Subcutaneous abdominal adipose tissue (tissue), 5 donors: ENCODE measurements around the gene RBM3.
A peak's percentile ranks its signal among the peaks of the same experiment; 100 is the strongest.

Experiments
- H3K27ac ChIP-seq: one replicate; pipeline ENCODE4 v1.7.0; 2013; ENCODE audit warnings: low read depth, mild to moderate bottlenecking, inconsistent platforms, low read length, moderate library complexity
- H3K27me3 ChIP-seq, 5 donors: one replicate each; pipeline ENCODE4 v1.7.0; 2013; ENCODE audit warnings: low read length in 5 of 5, inconsistent platforms in 1 of 5; ENCODE audit not compliant: control insufficient read depth in 5 of 5, insufficient read depth in 4 of 5
- H3K36me3 ChIP-seq, 5 donors: one replicate each; pipeline ENCODE4 v1.7.0; 2013; ENCODE audit warnings: low read length in 5 of 5; ENCODE audit not compliant: control insufficient read depth in 5 of 5, insufficient read depth in 5 of 5
- H3K4me1 ChIP-seq, 5 donors: one replicate each; pipeline ENCODE4 v1.7.0; 2013; ENCODE audit warnings: low read length in 5 of 5, mild to moderate bottlenecking in 3 of 5, moderate library complexity in 1 of 5; ENCODE audit not compliant: control insufficient read depth in 5 of 5, insufficient read depth in 5 of 5
- H3K4me3 ChIP-seq, 5 donors: one replicate each; pipeline ENCODE4 v1.7.0; 2013; ENCODE audit warnings: low read length in 5 of 5, low read depth in 1 of 5
- H3K9ac ChIP-seq, 5 donors: one replicate each; pipeline ENCODE4 v1.7.0; 2013; ENCODE audit warnings: low read length in 5 of 5, mild to moderate bottlenecking in 4 of 5, moderate library complexity in 3 of 5
- H3K9me3 ChIP-seq, 5 donors: one replicate each; pipeline ENCODE4 v1.7.0; 2013; ENCODE audit warnings: low read length in 5 of 5; ENCODE audit not compliant: control insufficient read depth in 5 of 5
- donor health status: healthy.
- donor health status: healthy.
- donor health status: healthy.
- donor health status: healthy.
- donor health status: healthy.

The RBM3 gene

DNA sequence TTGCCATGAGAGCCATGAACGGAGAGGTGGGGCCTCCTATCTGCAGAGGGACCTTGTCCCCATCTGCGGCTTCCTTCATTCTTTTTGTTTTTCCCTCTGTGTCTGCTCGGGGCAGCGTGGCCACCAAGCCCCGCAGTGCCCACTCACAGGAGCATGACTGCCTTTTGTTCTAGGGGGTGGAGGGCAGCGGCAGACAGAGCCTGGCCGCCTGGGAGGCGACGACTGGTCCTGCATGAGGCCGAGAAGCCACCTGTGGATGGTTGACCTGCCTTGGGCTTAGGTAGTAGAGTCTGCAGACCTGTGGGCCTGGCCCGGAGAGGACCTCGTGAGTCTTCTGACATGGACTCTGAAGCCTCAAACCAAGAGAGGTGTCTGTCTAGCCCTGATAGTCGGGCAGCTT, 1.4 kb downstream of the RBM3 start:
- Histone ChIP-seq H3K27ac (peak overlapping the region; percentile 99), H3K4me1 (peaks cover 0 to 22% (median 16%) of the 10 kb centered on the region in 5 donors), H3K9ac (peak overlapping the region; percentile 3 to 96 (median 91)), H3K36me3 (peaks cover 6 to 41% (median 32%) of the 10 kb centered on the region in 5 donors), H3K4me3 (peak overlapping the region; percentile 66 to 88 (median 75)), H3K9me3 (peaks cover 0 to 9% (median 5%) of the 10 kb centered on the region in 5 donors), H3K27me3 (no peaks in the 10 kb centered on the region)

DNA sequence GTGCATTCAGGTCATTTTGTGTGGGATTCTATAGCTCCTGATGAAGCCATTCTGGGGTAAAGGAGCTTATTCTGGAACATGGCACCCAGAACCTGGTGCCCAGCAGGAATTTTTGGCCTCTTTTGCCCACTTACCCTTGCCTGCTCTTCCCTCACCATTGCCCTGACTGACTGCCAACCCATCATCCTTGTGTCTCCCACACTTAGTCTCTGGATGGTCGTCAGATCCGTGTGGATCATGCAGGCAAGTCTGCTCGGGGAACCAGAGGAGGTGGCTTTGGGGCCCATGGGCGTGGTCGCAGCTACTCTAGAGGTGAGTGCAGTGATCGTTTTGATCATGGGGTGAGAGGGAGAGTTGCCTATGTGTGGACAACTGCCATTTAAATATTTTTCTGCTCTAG, 1.8 kb downstream of the RBM3 start:
- H3K27ac ChIP-seq, result peak overlapping the region; percentile 99
- peak overlapping the region in 3 of 5 donors; percentile 3 to 93 (median 10) for H3K9ac ChIP-seq
- H3K36me3 ChIP-seq, result peaks cover 6 to 41% (median 32%) of the 10 kb centered on the region in 5 donors
- H3K4me3 ChIP-seq, result peak overlapping the region; percentile 44 to 81 (median 70)
- peaks cover 0 to 22% (median 16%) of the 10 kb centered on the region in 5 donors for H3K4me1 ChIP-seq
- no peaks in the 10 kb centered on the region for H3K27me3 ChIP-seq
- H3K9me3 ChIP-seq, result peaks cover 0 to 9% (median 5%) of the 10 kb centered on the region in 5 donors

DNA sequence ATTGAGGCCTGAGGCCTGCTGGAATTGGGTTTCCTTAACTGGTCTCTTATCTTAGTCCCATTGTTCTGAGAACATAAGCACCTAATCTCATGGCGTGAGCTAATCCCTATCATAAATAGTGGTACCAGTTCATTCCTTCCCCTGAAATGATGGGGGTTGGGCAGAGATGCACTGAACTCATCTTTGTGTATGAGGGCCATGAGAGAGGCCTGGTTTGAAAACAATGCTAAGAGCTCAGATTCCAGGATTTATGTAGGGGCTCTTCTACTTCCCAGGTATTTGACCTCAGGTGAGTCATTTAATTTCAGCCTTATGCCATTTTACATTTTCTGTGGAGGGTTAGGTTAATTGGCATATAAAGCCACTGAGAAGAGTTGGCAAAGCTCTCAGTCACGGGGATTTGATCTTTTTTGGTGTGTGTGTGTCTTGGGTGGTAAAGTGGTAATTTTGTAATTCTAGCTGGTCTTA, 4.4 kb downstream of the RBM3 start:
- H3K27me3 ChIP-seq, result no peaks in the 10 kb centered on the region
- H3K9me3 ChIP-seq, result peaks cover 0 to 9% (median 5%) of the 10 kb centered on the region in 5 donors
- H3K27ac ChIP-seq, result no peak overlapping the region
- peaks cover 0 to 23% (median 16%) of the 10 kb centered on the region in 5 donors for H3K4me1 ChIP-seq
- peaks cover 6 to 41% (median 32%) of the 10 kb centered on the region in 5 donors for H3K36me3 ChIP-seq
- H3K4me3 ChIP-seq, result no peak overlapping the region
- peak overlapping the region in 1 of 5 donors; percentile 1 for H3K9ac ChIP-seq

DNA sequence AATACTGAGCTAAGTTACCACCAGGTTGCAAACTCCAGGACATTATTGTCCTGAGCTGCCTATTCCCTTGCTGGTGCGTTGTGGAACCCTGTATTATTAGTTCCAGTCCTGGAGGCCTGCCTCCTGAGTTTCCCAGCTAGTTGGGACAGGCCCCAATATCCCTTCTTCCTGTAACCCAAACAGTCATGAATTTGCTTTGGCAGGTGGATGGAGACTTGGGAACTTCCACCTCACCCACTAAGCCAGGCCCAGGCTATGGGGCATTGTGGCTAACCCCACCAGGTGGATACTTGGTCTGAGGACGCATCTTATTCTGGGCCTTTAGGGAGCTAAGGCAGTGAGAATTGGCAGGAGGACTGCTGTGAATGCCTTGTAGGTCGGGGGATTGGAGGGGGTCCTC, 5.0 kb downstream of the RBM3 start:
- no peak overlapping the region for H3K4me3 ChIP-seq
- no peak overlapping the region for H3K27ac ChIP-seq
- peak overlapping the region in 1 of 5 donors; percentile 1 for H3K9ac ChIP-seq
- peaks cover 6 to 41% (median 32%) of the 10 kb centered on the region in 5 donors for H3K36me3 ChIP-seq
- peaks cover 0 to 6% (median 3%) of the 10 kb centered on the region in 5 donors for H3K9me3 ChIP-seq
- no peaks in the 10 kb centered on the region for H3K27me3 ChIP-seq
- H3K4me1 ChIP-seq, result peaks cover 0 to 20% (median 16%) of the 10 kb centered on the region in 5 donors

DNA sequence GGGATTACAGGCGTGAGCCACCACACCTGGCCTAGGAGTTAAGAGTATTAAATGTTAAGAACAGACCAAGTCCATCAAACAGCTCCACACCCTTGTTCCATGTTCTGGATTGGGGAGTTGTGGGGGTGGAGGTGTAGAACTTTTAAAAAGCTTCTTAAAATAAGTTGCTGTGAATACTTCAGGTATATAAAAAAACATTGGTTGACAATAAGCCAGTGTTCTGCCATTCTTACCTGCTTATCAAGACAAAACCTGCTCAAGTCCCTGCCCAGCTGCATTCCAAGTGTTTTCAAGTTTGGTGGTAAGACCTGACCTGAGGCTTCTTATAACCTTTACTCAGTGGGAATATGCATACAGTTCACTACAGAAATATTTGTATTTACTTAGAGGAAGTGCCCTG, 6.4 kb downstream of the RBM3 start:
- Histone ChIP-seq H3K36me3 (peaks cover 6 to 35% (median 29%) of the 10 kb centered on the region in 5 donors), H3K4me3 (no peak overlapping the region), H3K4me1 (peaks cover 0 to 13% (median 10%) of the 10 kb centered on the region in 5 donors), H3K9me3 (peaks cover 0 to 2% (median 0%) of the 10 kb centered on the region in 5 donors), H3K27me3 (no peaks in the 10 kb centered on the region), H3K9ac (no peak overlapping the region), H3K27ac (no peak overlapping the region)

DNA sequence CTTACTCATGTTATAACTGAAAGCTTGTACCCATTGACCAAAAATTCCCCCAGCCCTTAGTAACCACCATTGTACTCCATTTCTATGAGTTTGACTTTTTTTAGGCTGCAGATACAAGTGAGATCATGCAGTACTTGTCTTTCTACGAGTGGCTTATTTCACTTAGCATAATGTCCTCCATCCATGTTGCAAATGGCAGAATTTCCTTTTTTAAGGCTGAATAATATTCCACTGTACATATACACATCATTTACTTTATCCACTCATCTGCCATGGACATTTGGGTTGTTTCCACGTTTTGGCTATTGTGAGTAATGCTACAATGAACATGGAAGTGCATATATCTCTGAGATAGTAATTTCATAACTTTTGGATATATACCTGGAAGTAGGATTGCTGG, 10.4 kb downstream of the RBM3 start:
- no peak overlapping the region for H3K9ac ChIP-seq
- no peak overlapping the region for H3K27ac ChIP-seq

DNA sequence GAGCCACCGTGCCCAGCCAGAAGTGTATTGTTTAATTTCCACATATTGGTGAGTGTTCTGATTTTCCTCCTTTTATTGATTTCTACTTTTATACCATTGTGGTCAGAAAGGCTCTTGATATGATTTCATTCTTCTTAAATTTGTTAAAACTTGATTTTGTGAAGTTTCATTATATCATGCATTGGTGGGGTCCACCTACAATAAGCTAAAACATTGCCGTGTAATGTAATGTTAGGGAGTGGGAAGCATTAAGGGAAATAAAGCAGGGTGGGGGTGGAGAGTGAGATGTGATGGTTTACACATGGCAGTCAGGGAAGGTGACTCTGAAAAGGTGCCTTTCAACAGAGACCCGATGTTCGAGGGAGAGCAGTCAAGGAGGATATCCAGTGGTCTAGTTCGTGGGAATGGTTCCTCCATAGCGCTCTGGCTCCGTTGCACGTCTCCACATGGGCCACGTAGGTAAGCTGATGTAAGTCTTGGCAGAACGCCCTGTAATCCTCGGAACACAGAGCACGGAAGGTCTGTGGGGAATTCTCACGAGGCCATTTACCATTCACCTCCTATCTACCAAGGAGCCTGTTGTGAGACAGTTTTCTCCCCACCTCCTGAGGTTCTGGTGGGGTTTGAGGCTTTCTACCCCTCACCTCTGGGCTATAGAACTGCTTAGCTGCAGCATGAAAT, 15.3 kb downstream of the RBM3 start:
- H3K36me3 ChIP-seq, result no peaks in the 10 kb centered on the region
- H3K9ac ChIP-seq, result no peak overlapping the region
- H3K9me3 ChIP-seq, result peaks cover 0 to 3% (median 0%) of the 10 kb centered on the region in 5 donors
- peaks cover 0 to 13% (median 2%) of the 10 kb centered on the region in 5 donors for H3K27me3 ChIP-seq
- H3K4me3 ChIP-seq, result no peak overlapping the region
- no peak overlapping the region for H3K27ac ChIP-seq
- peaks cover 0 to 14% (median 0%) of the 10 kb centered on the region in 5 donors for H3K4me1 ChIP-seq

More for the DNA sequence above, 10.4 kb downstream of the RBM3 start:
- Histone ChIP-seq H3K9me3 (peaks cover 0 to 2% (median 0%) of the 10 kb centered on the region in 5 donors), H3K4me3 (no peak overlapping the region), H3K27me3 (peaks cover 0 to 2% (median 0%) of the 10 kb centered on the region in 5 donors), H3K4me1 (peaks cover 0 to 2% (median 0%) of the 10 kb centered on the region in 5 donors), H3K36me3 (no peaks in the 10 kb centered on the region)

DNA sequence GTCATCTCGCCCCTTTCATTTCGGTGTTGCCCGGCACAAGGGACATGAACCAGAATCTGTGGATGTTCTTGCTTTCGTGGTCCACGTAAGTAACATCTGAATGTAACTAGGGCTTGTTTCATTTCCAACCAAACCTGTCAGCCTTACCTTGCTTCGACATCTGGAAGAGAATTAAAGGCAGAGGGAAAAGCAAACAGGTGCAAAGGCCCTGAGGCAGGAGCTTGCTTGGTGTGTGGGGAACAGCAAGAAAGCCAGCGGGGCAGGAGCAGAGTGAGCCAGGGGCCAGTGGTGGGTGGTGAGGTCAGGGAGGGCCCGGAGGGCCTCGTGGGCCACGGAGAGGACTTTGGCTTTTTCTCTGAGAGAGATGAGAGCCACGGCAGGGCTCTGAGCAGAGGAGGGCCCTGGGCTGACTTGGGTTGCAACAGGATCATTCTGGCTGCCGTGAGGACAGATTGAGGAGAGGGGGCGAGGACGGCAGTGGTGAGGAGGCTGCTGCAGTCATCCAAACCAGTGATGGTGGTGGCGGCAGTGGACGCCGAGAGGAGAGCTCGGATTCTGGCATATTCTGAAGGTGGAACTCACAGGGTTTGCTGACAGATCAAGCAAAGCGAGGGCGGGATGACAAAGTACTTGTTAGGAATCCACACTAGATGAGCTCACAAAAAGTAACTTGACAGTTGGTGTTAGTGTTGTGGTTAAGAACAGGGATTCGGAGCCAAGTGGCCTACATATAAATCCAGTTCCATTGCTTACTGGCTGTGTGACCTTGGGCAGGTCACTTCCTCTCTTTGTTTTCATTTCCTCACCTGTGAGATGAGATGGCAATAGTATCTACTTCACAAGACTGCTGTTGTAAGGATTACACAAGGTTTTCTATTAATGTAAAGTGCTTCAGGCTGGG, 16.2 kb downstream of the RBM3 start:
- H3K27ac ChIP-seq, result no peak overlapping the region
- H3K9me3 ChIP-seq, result peaks cover 0 to 3% (median 0%) of the 10 kb centered on the region in 5 donors
- peaks cover 0 to 14% (median 0%) of the 10 kb centered on the region in 5 donors for H3K4me1 ChIP-seq
- no peak overlapping the region for H3K4me3 ChIP-seq
- no peaks in the 10 kb centered on the region for H3K36me3 ChIP-seq
- H3K9ac ChIP-seq, result no peak overlapping the region
- H3K27me3 ChIP-seq, result peaks cover 0 to 13% (median 2%) of the 10 kb centered on the region in 5 donors

DNA sequence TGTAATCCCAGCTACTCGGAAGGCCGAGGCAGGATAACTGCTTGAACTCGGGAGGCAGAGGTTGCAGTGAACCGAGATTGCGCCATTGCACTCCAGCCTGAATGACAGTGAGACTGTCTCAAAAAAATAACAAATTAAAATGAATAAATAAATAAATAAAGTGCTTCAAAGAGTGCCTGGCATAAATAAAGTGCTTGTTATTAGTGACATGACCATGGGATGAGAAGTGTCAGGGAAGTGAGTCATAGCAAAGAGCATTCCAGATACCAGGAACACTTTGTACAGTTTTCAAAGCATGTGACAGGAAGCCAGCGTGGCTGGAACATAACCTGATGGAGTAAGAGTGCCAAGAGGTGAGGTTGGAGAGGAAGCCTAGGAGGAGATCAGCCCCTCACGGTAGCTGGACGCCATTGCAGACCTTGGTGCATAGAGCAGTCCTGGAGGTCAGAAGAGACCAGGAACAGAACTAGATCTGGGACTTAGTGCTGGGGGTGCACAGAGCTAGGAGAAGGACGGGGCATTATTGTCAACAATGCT, 17.0 kb downstream of the RBM3 start:
- H3K27ac ChIP-seq, result peak overlapping the region; percentile 0
- H3K9ac ChIP-seq, result no peak overlapping the region
- no peak overlapping the region for H3K4me3 ChIP-seq
- H3K36me3 ChIP-seq, result no peaks in the 10 kb centered on the region
- peaks cover 0 to 14% (median 0%) of the 10 kb centered on the region in 5 donors for H3K4me1 ChIP-seq
- H3K27me3 ChIP-seq, result peaks cover 0 to 13% (median 2%) of the 10 kb centered on the region in 5 donors
- peaks cover 0 to 3% (median 0%) of the 10 kb centered on the region in 5 donors for H3K9me3 ChIP-seq
